Body of pancreas (tissue), 4 donors: ENCODE data around the gene KANSL1L. TPM values are rescaled to one million over a fixed set of nuclear protein-coding genes. Genes with fewer than 3 reads are reported as not detected.
A peak's percentile ranks its signal among the peaks of the same experiment; 100 is the strongest.

Experiments used
- ATAC-seq: fragments of 150-250 bp; one replicate; pipeline ENCODE4 v1.9.1; 2016
- DNase-seq, 4 donors: peaks; one replicate each; pipeline ENCODE4 v3.0.0-alpha.2; 2019
- H3K27ac ChIP-seq, 4 donors: fragments of 200-600 bp; sonication (generic); 1 replicate in 3 of 4; 2 replicates in 1 of 4; pipeline versions ENCODE4 v1.5.1 to v1.6.1; 2016 to 2019; ENCODE audit warnings: mild to moderate bottlenecking in 1 of 4, mixed read lengths in 1 of 4, moderate library complexity in 1 of 4
- H3K27me3 ChIP-seq, 2 donors: fragments of 200-600 bp; sonication (generic); one replicate each; pipeline ENCODE4 v1.6.0; 2016; ENCODE audit warnings: mild to moderate bottlenecking in 1 of 2
- H3K36me3 ChIP-seq, 2 donors: fragments of 200-600 bp; sonication (generic); replicated peaks in 1 of 2; 2 replicates each; pipeline ENCODE4 v1.5.1; 2016; ENCODE audit warnings: low read depth in 2 of 2; ENCODE audit not compliant: insufficient read depth in 1 of 2
- H3K4me1 ChIP-seq: fragments of 200-600 bp; sonication (generic); one replicate; pipeline ENCODE4 v1.6.0; 2016
- H3K4me3 ChIP-seq, 2 donors: fragments of 200-600 bp; sonication (generic); 1 replicate in 1 of 2; 2 replicates in 1 of 2; pipeline ENCODE4 v1.5.1; 2016 to 2019
- H3K9me3 ChIP-seq, 3 donors: fragments of 200-600 bp; sonication (generic); 1 replicate in 2 of 3; 2 replicates in 1 of 3; pipeline ENCODE4 v1.5.1; 2016
- CTCF ChIP-seq, 7 experiments: fragments of 450-650 bp in 4 of 7; fragments of 200-600 bp in 3 of 7; sonication (generic) in 3 of 7; IDR thresholded peaks; one replicate each; pipeline ENCODE4 v1.5.1; 2016 to 2019; ENCODE audit warnings: antibody characterized with exemption in 7 of 7
- POLR2A ChIP-seq, 3 donors: fragments of 450-650 bp; IDR thresholded peaks; one replicate each; pipeline ENCODE4 v1.6.1; 2016; ENCODE audit warnings: antibody characterized with exemption in 3 of 3, mild to moderate bottlenecking in 2 of 3
- WGBS, 2 donors: methylation state at CpG; one replicate each; pipeline ENCODE4 v1.1.5; 2017; 5-methylcytosine and 5-hydroxymethylcytosine counted together
- intact Hi-C: fragments of 100-400 bp; cut with DNase I; formaldehyde crosslinking; loops from one replicate; pipeline ENCODE4 v1.15.1; 2023
- total RNA-seq, 2 donors: library from RNA; depleted of rRNA; stranded (reverse); fragments of >200 nt; gene quantifications; one replicate each; pipeline ENCODE4 v1.1.0, GENCODE V29; 2016

Gene KANSL1L
- total RNA-seq, 2 donors from 2014 or later: 26.5 to 94.9 TPM

GRCh38 chr2:210132239-210132638, 39.0 kb downstream of the KANSL1L start:
- Histone ChIP-seq H3K4me3 (no peak overlapping the region), H3K36me3 (peaks cover 3 to 8% of the 10 kb centered on the region in 2 donors), H3K9me3 (no peaks in the 10 kb centered on the region), H3K4me1 (peaks cover 9% of the 10 kb centered on the region), H3K27ac (no peak overlapping the region), H3K27me3 (no peaks in the 10 kb centered on the region)
- intact Hi-C loops: no loop called here
- TF ChIP-seq POLR2A (IDR thresholded peaks at IDR 0.05): no peak
- no peak for TF ChIP-seq CTCF (IDR thresholded peaks at IDR 0.05)
- DNase-seq (no peak), ATAC-seq (no peak)

DNA sequence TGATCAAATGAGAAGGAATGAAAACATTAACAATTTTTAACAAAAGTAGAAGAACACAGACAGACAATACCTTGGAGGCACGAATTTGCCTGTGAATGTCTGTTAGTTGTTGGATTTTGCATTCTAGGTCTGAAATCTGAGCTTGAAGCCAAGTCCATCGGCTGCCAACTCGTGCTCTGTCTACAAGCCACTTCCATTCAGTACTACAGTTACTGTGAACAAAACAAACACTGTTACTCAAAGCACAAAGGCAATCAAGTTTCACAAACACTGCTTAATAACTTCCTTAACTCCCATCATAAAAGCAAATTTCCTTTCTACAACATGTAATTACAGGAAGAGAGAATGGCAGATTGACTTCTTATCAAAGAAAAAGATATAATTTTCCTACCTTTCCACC, 42.2 kb downstream of the KANSL1L start:
- peak in 1 of 4 donors; percentile 39 for DNase-seq
- 26 to 29% methylated on average over 3 of the region's 3 CpGs for WGBS, 2 donors
- no peaks in the 10 kb centered on the region for H3K27me3 ChIP-seq
- intact Hi-C loops: no loop called here
- H3K4me3 ChIP-seq: no peak overlapping the region
- H3K27ac ChIP-seq: no peak overlapping the region
- H3K4me1 ChIP-seq: peaks cover 1% of the 10 kb centered on the region
- ATAC-seq: no peak
- TF ChIP-seq CTCF (IDR thresholded peaks at IDR 0.05) (no peak), POLR2A (IDR thresholded peaks at IDR 0.05) (no peak)
- peaks cover 0 to 2% (median 0%) of the 10 kb centered on the region in 3 donors for H3K9me3 ChIP-seq
- peaks cover 8% of the 10 kb centered on the region in 2 donors for H3K36me3 ChIP-seq

GRCh38 chr2:210113614-210114235, 57.5 kb downstream of the KANSL1L start:
- no peak for ATAC-seq
- no peak for DNase-seq
- peaks cover 0 to 10% (median 0%) of the 10 kb centered on the region in 3 donors for H3K9me3 ChIP-seq
- no peaks in the 10 kb centered on the region for H3K36me3 ChIP-seq
- TF ChIP-seq CTCF (IDR thresholded peaks at IDR 0.05): no peak
- no peak for TF ChIP-seq POLR2A (IDR thresholded peaks at IDR 0.05)
- WGBS, 2 donors: 95% methylated on average over 3 of the region's 3 CpGs
- peaks cover 6% of the 10 kb centered on the region for H3K4me1 ChIP-seq
- intact Hi-C loops: no loop called here
- H3K27ac ChIP-seq: no peak overlapping the region
- no peak overlapping the region for H3K4me3 ChIP-seq
- no peaks in the 10 kb centered on the region for H3K27me3 ChIP-seq

GRCh38 chr2:210112871-210113270, 58.3 kb downstream of the KANSL1L start:
- H3K4me1 ChIP-seq: peaks cover 15% of the 10 kb centered on the region
- no peak for ATAC-seq
- no peaks in the 10 kb centered on the region for H3K27me3 ChIP-seq
- peaks cover 0 to 10% (median 0%) of the 10 kb centered on the region in 3 donors for H3K9me3 ChIP-seq
- H3K36me3 ChIP-seq: no peaks in the 10 kb centered on the region
- no peak for TF ChIP-seq POLR2A (IDR thresholded peaks at IDR 0.05)
- no peak for TF ChIP-seq CTCF (IDR thresholded peaks at IDR 0.05)
- H3K4me3 ChIP-seq: no peak overlapping the region
- DNase-seq: no peak
- intact Hi-C loops: no loop called here
- H3K27ac ChIP-seq: no peak overlapping the region

DNA sequence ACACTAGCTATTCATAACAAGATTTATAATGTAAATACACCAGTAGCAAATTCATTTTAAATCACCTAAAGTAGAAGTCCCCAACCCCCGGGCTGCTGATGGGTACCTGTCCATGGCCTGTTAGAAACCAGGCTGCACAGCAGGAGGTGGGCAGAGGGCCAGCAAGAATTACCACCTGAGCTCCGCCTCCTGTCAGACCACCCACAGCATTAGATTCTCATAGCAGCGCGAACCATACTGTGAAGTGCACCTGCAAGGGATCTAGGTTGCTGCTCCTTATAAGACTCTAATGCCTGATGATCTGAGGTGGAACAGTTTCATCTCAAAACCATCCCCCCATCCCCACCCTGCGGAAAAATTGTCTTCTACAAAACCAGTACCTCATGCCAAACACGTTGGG, 71.3 kb downstream of the KANSL1L start:
- DNase-seq (no peak), ATAC-seq (no peak)
- H3K4me3 ChIP-seq: no peak overlapping the region
- TF ChIP-seq CTCF (IDR thresholded peaks at IDR 0.05): no peak
- TF ChIP-seq POLR2A (IDR thresholded peaks at IDR 0.05): no peak
- no peaks in the 10 kb centered on the region for H3K27me3 ChIP-seq
- no peak overlapping the region for H3K27ac ChIP-seq
- intact Hi-C loops: no loop called here
- H3K9me3 ChIP-seq: no peaks in the 10 kb centered on the region
- no peaks in the 10 kb centered on the region for H3K4me1 ChIP-seq
- H3K36me3 ChIP-seq: no peaks in the 10 kb centered on the region
- WGBS, 2 donors: 88 to 92% methylated on average over 6 of the region's 6 CpGs
